OCI-LY7 (cell line): ENCODE measurements around the gene ZNF343. TPM values are rescaled to one million over a fixed set of nuclear protein-coding genes. Genes with fewer than 3 reads are reported as not detected.
A peak's percentile ranks its signal among the peaks of the same experiment; 100 is the strongest.

Experiments
- BruUV-seq: library from RNA; stranded (reverse); fragments of 400-500 nt; replicated peaks from 2 replicates; lab custom pipeline; 2021; lab: Mats Ljungman, UMichigan
- CTCF ChIA-PET: fragments of 300-600 bp; sonication (Branson Sonifier 250); formaldehyde crosslinking; loops from one replicate; lab custom pipeline; 2022; ENCODE audit warnings: antibody characterized with exemption; ENCODE audit not compliant: unreplicated experiment; lab: Charles Lee
- POLR2A ChIA-PET: fragments of 300-600 bp; sonication (Branson Sonifier 250); formaldehyde crosslinking; loops from one replicate; lab custom pipeline; 2022; ENCODE audit warnings: antibody characterized with exemption; lab: Charles Lee
- DNase-seq: peaks from one replicate; pipeline ENCODE4 v3.0.0-alpha.2; 2015; ENCODE audit warnings: low spot score
- H2AFZ ChIP-seq: fragments of 200-600 bp; sonication (generic), shearing (Covaris generic); 2 replicates; pipeline ENCODE4 v1.6.1; 2014; ENCODE audit warnings: mild to moderate bottlenecking, antibody characterized with exemption, low read length, moderate library complexity
- H3K27ac ChIP-seq: fragments of 200-600 bp; sonication (generic); 2 replicates; pipeline ENCODE4 v1.5.1; 2014; ENCODE audit warnings: mixed run types, low read depth, mild to moderate bottlenecking, moderate library complexity, low read length, inconsistent platforms; ENCODE audit not compliant: poor library complexity, severe bottlenecking
- H3K36me3 ChIP-seq: fragments of 200-600 bp; sonication (generic); 2 replicates; pipeline ENCODE4 v1.6.1; 2014; ENCODE audit warnings: mild to moderate bottlenecking, antibody characterized with exemption, low read length, moderate library complexity, mixed read lengths; ENCODE audit not compliant: insufficient read depth
- H3K4me1 ChIP-seq: fragments of 200-600 bp; sonication (generic); 2 replicates; pipeline ENCODE4 v1.5.1; 2014; ENCODE audit warnings: mild to moderate bottlenecking, low read length; ENCODE audit not compliant: insufficient read depth, poor library complexity, severe bottlenecking
- H3K4me2 ChIP-seq: fragments of 200-600 bp; sonication (generic); 2 replicates; pipeline ENCODE4 v1.6.1; 2014; ENCODE audit warnings: mild to moderate bottlenecking, low read length
- H3K4me3 ChIP-seq: fragments of 200-600 bp; sonication (generic); 2 replicates; pipeline ENCODE4 v1.5.1; 2014; ENCODE audit warnings: mild to moderate bottlenecking, low read depth, low read length; ENCODE audit not compliant: poor library complexity, severe bottlenecking
- H3K79me2 ChIP-seq: fragments of 200-600 bp; sonication (generic); 2 replicates; pipeline ENCODE4 v1.6.1; 2016; ENCODE audit warnings: low read depth, mild to moderate bottlenecking, low read length, moderate library complexity, mixed read lengths; ENCODE audit not compliant: insufficient read depth
- H3K9me2 ChIP-seq: fragments of 200-600 bp; sonication (generic); 2 replicates; pipeline ENCODE4 v1.6.1; 2016; ENCODE audit warnings: mild to moderate bottlenecking, low read length, mixed read lengths; ENCODE audit not compliant: insufficient read depth
- H3K9me3 ChIP-seq: fragments of 200-600 bp; sonication (generic); 2 replicates; pipeline ENCODE4 v1.6.1; 2014; ENCODE audit warnings: mild to moderate bottlenecking, mixed run types, low read length, mixed read lengths
- H4K20me1 ChIP-seq: fragments of 200-600 bp; sonication (generic); 2 replicates; pipeline ENCODE4 v1.6.1; 2014; ENCODE audit warnings: mild to moderate bottlenecking, antibody characterized with exemption, low read length, moderate library complexity, mixed read lengths; ENCODE audit not compliant: insufficient read depth
- EZH2phosphoT487 ChIP-seq: fragments of 200-600 bp; sonication (generic); IDR thresholded peaks from 2 replicates; pipeline ENCODE4 v1.6.1; 2018; ENCODE audit warnings: low read depth, borderline replicate concordance, mild to moderate bottlenecking, mixed run types, antibody characterized with exemption, low read length, moderate library complexity, mixed read lengths
- intact Hi-C: fragments of 100-400 bp; cut with micrococcal nuclease; formaldehyde crosslinking; loops from one replicate; pipeline ENCODE4 v1.10.0; 2022; ENCODE audit not compliant: unreplicated experiment
- total RNA-seq, 2 experiments: library from RNA; depleted of rRNA in 1 of 2; stranded (reverse); fragments of >200 nt in 1 of 2; shearing (Covaris generic) in 1 of 2; gene quantifications; 2 replicates each; pipeline ENCODE4 v1.2.3, GENCODE V29; 2014 to 2022
- TF ChIP-seq, protein P1 (sequence below): fragments of 200-600 bp; sonication (generic); conservative IDR thresholded peaks from 2 replicates; pipeline ENCODE4 v1.5.1; 2014; ENCODE audit warnings: mild to moderate bottlenecking, antibody characterized with exemption, low read length, moderate library complexity, mixed read lengths

ZNF343 gene
- total RNA-seq, 2 experiments from 2014 or later: 7.1 to 11.9 TPM

DNA sequence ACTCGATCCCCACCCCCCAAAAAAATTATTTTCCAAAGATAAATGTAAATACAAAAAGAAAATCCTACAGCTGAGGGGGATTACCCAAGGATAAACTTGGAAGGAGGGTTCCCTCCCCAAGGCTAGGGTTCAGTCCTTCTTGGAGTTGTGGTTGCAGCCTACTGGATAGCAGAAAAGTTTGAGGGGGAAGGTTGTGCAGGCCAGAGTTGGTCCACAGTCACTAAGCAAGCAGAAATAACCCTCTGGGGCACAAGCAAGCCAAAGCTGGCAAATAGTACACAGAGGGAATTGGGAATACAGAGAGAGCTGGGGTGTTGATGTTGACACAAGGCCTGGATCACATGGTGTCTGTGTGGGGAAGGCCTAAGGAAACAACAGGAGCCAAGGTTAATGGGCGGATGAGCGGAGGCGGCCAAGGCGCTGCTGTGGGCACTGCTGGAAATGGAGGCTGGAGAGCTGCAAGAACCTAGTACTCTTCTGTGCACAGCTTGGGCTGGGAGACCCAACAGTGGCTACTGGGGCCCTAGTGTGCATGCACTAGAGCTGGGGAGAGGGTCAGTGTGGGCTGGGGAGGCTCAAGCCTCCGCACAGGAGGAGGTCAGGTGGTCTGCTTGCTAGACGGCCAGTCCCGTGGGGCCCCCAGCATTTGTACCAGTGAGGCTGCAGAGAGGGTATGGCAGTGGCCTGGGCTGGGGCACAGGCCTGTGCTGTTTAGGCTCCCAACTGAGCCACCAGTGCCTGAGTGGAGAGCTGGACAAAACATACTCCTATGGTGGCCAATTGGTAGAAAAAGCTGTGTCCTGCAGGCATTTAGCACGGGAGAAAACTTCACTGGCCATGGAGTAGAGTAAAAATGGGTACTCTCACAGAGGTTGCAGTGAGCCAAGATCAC is 32.6 kb downstream of the ZNF343 start:
- Histone ChIP-seq H3K4me2 (no peak overlapping the region), H3K79me2 (no peaks in the 10 kb centered on the region), H2AFZ (no peak overlapping the region), H3K4me3 (no peak overlapping the region), H3K9me2 (no peaks in the 10 kb centered on the region), H4K20me1 (no peaks in the 10 kb centered on the region), H3K27ac (no peak overlapping the region), H3K9me3 (peaks cover 7% of the 10 kb centered on the region; the same call in 1 of the 2 replicates), H3K36me3 (peaks cover 11% of the 10 kb centered on the region), H3K4me1 (peaks cover 13% of the 10 kb centered on the region)
- DNase-seq: no peak
- intact Hi-C loops: no loop called here
- TF ChIP-seq, protein P1, sequence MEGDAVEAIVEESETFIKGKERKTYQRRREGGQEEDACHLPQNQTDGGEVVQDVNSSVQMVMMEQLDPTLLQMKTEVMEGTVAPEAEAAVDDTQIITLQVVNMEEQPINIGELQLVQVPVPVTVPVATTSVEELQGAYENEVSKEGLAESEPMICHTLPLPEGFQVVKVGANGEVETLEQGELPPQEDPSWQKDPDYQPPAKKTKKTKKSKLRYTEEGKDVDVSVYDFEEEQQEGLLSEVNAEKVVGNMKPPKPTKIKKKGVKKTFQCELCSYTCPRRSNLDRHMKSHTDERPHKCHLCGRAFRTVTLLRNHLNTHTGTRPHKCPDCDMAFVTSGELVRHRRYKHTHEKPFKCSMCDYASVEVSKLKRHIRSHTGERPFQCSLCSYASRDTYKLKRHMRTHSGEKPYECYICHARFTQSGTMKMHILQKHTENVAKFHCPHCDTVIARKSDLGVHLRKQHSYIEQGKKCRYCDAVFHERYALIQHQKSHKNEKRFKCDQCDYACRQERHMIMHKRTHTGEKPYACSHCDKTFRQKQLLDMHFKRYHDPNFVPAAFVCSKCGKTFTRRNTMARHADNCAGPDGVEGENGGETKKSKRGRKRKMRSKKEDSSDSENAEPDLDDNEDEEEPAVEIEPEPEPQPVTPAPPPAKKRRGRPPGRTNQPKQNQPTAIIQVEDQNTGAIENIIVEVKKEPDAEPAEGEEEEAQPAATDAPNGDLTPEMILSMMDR: no peak
- no peak for TF ChIP-seq EZH2phosphoT487
- ChIA-PET CTCF (no interaction called here), POLR2A (no interaction called here)
- no TSS peak for BruUV-seq

DNA sequence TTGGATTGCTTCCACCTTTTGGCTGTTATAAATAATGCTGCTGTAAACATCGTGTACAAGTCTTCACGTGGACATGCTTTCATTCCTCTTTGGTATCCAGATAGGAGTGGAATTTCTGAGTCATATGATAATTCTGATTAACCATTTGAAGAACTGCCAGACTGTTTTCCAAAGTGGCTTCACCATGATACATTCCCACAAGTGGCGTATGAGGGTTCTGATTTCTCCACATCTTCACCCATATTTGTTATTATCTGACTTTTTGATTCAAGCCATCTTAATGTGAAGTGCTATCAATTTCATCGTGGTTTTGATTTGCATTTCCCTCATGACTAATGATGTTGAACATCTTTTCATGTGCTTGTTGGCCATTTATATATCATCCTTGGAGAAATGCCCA is 35.2 kb downstream of the ZNF343 start:
- no peak for TF ChIP-seq EZH2phosphoT487
- TF ChIP-seq, protein P1: no peak
- Histone ChIP-seq H3K79me2 (peaks cover 21% of the 10 kb centered on the region), H3K9me2 (no peaks in the 10 kb centered on the region), H4K20me1 (peaks cover 13% of the 10 kb centered on the region), H3K4me2 (0 out of 2 replicates have a peak overlapping the region, but pooled peaks have one; percentile 38), H2AFZ (no peak overlapping the region), H3K36me3 (peaks cover 19% of the 10 kb centered on the region), H3K4me3 (no peak overlapping the region), H3K9me3 (no peaks in the 10 kb centered on the region), H3K27ac (no peak overlapping the region), H3K4me1 (peaks cover 22% of the 10 kb centered on the region)
- ChIA-PET POLR2A (interaction anchor here (0.7 to 0.9 kb wide), 2 partner anchors 34 to 1058 kb away, joined by 3 read pairs; no protein-coding TSS in a partner anchor), CTCF (no interaction called here)
- no peak for DNase-seq
- intact Hi-C loops: loop anchor here (5.0 kb wide), 2 partner anchors 49 to 371 kb away; partner anchors contain the start of gene STK35
- no TSS peak for BruUV-seq
